GM21723 (cell line): ENCODE results near the gene VAV3.

Experiments
- ATAC-seq: cut with Tn5 transposase; IDR thresholded peaks from one replicate; pipeline ENCODE4 v1.9.1; 2021; ENCODE audit warnings: mild to moderate bottlenecking, moderate library complexity; ENCODE audit not compliant: unreplicated experiment

Gene VAV3

GRCh38 chr1:107687849-107688753, 276.9 kb downstream of the VAV3 start:
- no peak for ATAC-seq

GRCh38 chr1:107683683-107684082, 281.3 kb downstream of the VAV3 start:
- ATAC-seq, result no peak

DNA sequence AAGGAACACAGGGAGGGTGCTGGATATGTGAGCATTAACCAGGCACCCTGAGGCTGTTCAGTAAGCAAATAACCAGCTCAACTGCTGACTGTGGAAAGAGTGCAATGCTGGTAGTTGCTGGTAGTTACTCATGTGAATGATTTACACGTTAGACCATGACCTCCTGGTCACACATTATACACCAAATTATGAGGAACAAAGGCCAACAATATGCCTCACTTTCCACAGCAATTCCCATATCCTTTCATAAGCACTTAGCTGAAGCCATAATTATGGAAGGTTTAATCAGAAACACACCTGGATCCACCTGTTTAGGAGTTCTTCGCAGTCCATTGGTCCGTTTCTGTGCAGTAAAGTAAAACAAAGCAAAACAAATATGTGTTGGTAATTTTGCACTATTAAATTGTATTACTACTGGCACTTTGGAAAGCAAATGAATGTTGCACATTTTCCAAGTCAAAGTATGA, 281.8 kb downstream of the VAV3 start:
- ATAC-seq, result no peak

- no peak for ATAC-seq
These were observed 282.5 kb downstream of the VAV3 start for GRCh38 chr1:107682467-107682866.

- ATAC-seq, result no peak
These were observed 283.9 kb downstream of the VAV3 start for GRCh38 chr1:107681001-107681479.

DNA sequence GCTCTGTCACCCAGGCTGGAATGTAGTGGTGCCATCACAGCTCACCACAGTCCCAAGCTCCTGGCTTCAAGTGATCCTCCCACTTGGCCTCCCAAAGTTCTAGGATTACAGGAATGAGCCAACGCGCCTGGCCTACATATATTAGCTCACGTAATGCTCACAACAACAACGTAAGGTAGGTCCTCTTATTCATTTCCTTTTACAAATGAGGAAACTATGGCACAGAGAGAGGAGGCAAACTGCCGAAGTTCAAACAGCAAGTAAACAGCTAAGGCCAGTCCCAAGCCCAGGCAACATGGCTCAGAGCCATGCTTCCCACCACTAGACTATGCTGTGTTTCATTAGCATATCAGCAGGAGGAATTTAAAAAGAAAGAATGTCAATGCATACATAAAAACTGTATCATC, 284.4 kb downstream of the VAV3 start:
- no peak for ATAC-seq

DNA sequence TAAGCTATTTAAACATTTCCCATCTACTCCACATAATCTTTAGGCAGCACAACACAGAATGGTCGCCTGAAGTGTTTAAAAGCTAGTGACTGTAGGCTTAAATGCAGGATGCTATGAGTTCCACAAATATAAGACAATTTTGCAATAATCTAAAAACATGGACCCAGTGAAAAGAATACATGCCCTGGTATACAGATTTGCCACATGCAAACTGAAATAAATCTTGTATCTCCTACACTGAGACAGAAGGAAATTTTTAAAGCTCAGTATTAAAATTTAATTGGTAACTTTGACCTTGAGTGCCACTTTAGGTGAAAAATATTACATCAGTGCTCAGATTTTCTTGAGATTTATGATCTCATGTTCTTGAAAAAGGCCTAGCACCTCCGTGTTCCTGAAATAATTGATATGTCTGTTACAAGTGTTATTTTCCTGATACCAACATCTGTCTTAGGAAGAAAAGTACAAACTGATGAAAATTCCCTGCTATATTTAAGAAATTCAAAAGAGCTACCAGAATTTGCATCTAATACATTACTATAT, 285.5 kb downstream of the VAV3 start:
- no peak for ATAC-seq

GRCh38 chr1:107678993-107679392, 286.0 kb downstream of the VAV3 start:
- no peak for ATAC-seq

DNA sequence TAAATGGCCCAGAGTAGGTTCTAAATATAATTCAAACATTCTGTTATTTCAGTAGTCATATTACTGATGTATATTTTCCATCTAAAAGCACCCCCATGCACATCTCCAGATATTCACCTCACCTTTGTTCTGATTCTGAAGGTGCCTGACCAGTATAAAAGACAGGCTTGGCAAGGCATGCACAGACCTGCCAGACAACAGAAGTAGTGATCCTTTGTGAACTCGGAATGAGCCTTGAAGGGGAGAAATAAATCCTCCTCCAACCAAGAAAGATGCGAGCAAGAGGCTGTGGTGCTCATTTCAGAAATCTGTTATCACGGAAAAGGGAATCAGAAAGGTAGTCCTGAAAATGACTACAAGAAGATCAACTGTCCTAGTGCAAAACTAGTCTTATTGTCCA, 287.3 kb downstream of the VAV3 start:
- ATAC-seq, result no peak

- no peak for ATAC-seq
These were observed 290.5 kb downstream of the VAV3 start for GRCh38 chr1:107674486-107674885.

- ATAC-seq, result no peak
These were observed 292.0 kb downstream of the VAV3 start for GRCh38 chr1:107673006-107673405.

- no peak for ATAC-seq
These were observed 294.5 kb downstream of the VAV3 start for GRCh38 chr1:107670397-107671040.

DNA sequence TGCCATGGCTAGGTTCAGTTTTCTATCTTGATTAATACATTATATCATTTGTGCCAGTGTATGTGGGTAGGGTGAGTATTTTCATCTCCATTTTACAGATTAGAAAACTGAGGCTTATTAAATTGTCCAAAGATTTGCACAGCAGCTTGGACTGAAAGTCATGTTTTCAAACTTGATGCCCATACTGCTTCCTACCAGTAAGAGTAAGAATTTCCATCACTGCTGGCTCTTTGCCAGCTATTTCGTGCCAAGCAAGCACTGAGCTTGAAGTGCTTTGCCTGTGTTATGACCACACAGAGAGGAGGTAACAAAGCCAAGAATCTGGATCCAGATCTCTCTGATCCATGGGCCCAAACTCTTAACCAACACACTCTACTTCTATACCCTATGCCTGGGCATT, 295.0 kb downstream of the VAV3 start:
- no peak for ATAC-seq

GRCh38 chr1:107668762-107669161, 296.2 kb downstream of the VAV3 start:
- ATAC-seq, result no peak

DNA sequence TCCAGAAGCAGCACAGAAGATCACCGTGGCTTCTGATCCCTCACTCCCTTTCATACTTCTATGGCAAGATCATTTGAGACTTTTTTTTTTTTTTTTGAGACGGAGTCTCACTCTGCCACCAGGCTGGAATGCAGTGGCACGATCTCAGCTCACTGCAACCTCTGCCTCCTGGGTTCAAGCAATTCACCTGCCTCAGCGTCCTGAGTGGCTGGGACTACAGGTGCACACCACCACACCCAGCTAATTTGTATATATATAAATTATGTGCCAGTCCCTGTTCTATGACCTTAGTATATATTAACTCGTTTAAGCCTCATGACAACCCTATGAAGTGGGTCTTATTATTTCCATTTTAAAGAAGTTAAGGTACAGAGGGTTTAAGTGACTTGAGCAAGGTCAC, 298.5 kb downstream of the VAV3 start:
- ATAC-seq, result no peak

DNA sequence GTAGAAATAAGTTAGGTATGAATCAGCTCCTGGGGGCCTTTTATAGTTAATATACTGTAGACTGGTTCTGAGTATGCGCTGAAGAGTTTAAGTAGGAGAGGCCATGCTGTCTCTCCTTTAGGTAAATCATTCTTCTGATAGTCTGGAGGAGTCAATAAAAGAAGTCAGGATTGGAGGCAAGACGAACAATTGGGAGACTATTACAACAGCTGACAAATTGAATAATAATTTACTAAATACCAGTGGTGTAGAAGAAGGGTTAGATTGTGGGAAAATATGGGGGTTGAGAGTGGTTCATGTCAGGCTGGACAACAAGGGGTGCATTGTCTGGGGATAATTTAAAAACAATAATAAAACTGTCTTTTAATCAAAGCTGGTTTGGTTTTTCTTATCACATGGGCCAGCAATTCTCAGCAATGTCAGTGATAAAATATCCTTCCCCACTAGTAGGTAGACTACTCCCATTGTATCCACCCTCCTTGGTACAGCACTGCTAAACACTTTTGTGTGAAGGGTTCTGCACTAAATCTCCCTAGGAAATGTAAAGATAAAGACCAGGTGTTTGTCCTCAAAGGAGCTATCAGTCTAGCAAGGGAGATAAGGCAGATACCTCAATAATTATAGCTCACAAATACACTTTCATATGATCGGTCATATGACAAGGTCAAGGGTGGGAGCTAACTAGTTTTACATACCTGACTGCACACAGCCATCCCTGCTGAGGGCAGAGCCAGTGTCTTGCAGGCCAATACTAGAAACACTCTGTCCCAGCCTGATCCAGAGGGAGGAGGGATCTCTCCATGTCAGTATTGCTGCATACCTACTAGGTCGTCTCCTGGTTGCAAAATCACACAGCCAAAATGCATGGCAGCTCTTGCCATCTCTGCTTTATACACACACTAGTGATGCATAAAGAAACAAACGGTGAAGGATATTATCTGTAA, 299.7 kb downstream of the VAV3 start:
- ATAC-seq, result no peak

- ATAC-seq, result no peak
These were observed 302.0 kb downstream of the VAV3 start for GRCh38 chr1:107662971-107663370.

DNA sequence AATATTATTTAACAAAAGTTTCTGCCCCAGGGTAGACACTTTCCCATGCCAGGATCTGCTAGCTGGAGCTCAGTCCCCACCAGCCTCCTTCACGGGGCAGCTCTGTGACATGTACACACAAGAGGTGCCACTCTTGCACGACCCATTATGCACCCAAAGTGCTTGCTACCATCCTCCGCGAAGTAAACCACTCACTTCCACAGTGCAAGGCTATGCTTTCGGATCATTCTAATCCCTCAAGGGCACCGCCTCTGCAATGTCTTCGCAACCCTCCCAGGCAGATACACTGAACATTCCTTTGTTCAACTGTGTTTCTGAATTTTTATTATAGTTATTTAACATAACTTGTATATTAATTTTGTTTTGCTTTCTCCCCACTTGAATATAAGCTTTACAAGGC, 303.8 kb downstream of the VAV3 start:
- ATAC-seq, result no peak

- ATAC-seq, result no peak
These were observed 305.0 kb downstream of the VAV3 start for GRCh38 chr1:107659961-107660360.

DNA sequence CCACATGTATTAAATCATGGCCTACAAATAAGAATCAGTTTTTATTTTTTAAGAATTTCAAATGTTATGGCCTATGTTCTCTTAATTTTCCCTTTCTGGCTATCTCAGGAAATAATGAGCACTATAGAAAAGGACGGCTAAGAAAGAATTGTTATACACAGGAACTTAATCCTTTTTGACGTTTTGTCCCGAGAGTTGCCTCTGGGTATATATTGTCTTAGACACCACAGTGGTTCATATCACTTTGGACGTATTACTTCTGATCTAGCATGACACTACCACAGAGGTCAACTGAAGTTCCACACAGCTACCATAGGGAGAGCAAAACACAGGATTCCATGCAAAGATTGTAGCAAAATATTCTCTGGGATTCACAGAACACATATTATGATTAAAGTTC, 307.6 kb downstream of the VAV3 start:
- no peak for ATAC-seq

GRCh38 chr1:107653765-107654164, 311.2 kb downstream of the VAV3 start:
- ATAC-seq, result no peak
